GM04503 (cell line): ENCODE data around the gene HOXB9.

ENCODE experiments used
- DNase-seq: peaks from one replicate; pipeline ENCODE4 v3.0.0-alpha.2; 2012; ENCODE audit warnings: low read depth

Gene HOXB9

GRCh38 chr17:48610282-48611211 is 15.6 kb downstream of the HOXB9 start, which contains the start of gene HOXB7:
TSS of gene HOXB7 (minus strand) at chr17:48611017. CDS start at chr17:48610918, 99 bp downstream.
- no peak for DNase-seq

- no peak for DNase-seq
These were observed 16.3 kb downstream of the HOXB9 start for GRCh38 chr17:48609759-48610281.

- no peak for DNase-seq
These were observed 17.1 kb downstream of the HOXB9 start for GRCh38 chr17:48609033-48609432.

GRCh38 chr17:48608494-48608834 is 17.7 kb downstream of the HOXB9 start:
- DNase-seq: no peak

- no peak for DNase-seq
These were observed 19.1 kb downstream of the HOXB9 start for GRCh38 chr17:48606892-48607614.

- DNase-seq: no peak
These were observed 19.9 kb downstream of the HOXB9 start for GRCh38 chr17:48605991-48606891.

- DNase-seq: no peak
These were observed 20.7 kb downstream of the HOXB9 start for GRCh38 chr17:48605409-48605919.

- no peak for DNase-seq
These were observed 21.3 kb downstream of the HOXB9 start, which contains the start of gene HOXB6 for GRCh38 chr17:48604770-48605329. TSS of gene HOXB6 (minus strand) at chr17:48604986. CDS start at chr17:48598150, 6,836 bp downstream.

GRCh38 chr17:48603959-48604769 is 22.0 kb downstream of the HOXB9 start:
- no peak for DNase-seq

GRCh38 chr17:48601539-48602425 is 24.4 kb downstream of the HOXB9 start:
- no peak for DNase-seq

GRCh38 chr17:48601207-48601538 is 25.0 kb downstream of the HOXB9 start:
- no peak for DNase-seq

- DNase-seq: no peak
These were observed 25.7 kb downstream of the HOXB9 start for GRCh38 chr17:48600244-48601098.

- DNase-seq: no peak
These were observed 26.8 kb downstream of the HOXB9 start for GRCh38 chr17:48599354-48599753.

- no peak for DNase-seq
These were observed 27.4 kb downstream of the HOXB9 start for GRCh38 chr17:48598736-48599135.

GRCh38 chr17:48597778-48598631 is 28.2 kb downstream of the HOXB9 start:
- DNase-seq: no peak

- DNase-seq: no peak
These were observed 28.7 kb downstream of the HOXB9 start for GRCh38 chr17:48597528-48597777.

GRCh38 chr17:48596735-48597527 is 29.2 kb downstream of the HOXB9 start:
- no peak for DNase-seq
